IMR-90 (cell line): ENCODE measurements around the gene MEF2C. TPM values are rescaled to one million over a fixed set of nuclear protein-coding genes. Genes with fewer than 3 reads are reported as not detected.

Experiments
- ATAC-seq: fragments of 200-7000 bp; cut with Tn5 transposase; 2 replicates; pipeline ENCODE4 v1.9.1; 2020; ENCODE audit warnings: low read depth, mild to moderate bottlenecking, moderate library complexity
- BruUV-seq: library from RNA; stranded (reverse); fragments of 400-500 nt; replicated peaks from 2 replicates; lab custom pipeline; 2021; lab: Mats Ljungman, UMichigan
- CTCF ChIA-PET: fragments of 300-600 bp; formaldehyde crosslinking; extraction: SDS; loops from one replicate; lab custom pipeline; 2021; ENCODE audit warnings: antibody characterized with exemption; lab: Yijun Ruan, JAX
- POLR2A ChIA-PET: fragments of 300-600 bp; sonication (Branson Sonifier 250); formaldehyde crosslinking; loops from one replicate; lab custom pipeline; 2022; ENCODE audit warnings: antibody characterized with exemption; ENCODE audit not compliant: unreplicated experiment; lab: Charles Lee
- DNase-seq: peaks from one replicate; pipeline ENCODE4 v3.0.0; 2013
- H2AFZ ChIP-seq: replicated peaks from 2 replicates; pipeline ENCODE3; 2013; ENCODE audit warnings: low read length, mild to moderate bottlenecking; ENCODE audit not compliant: poor library complexity
- H2AK5ac ChIP-seq: 2 replicates; pipeline ENCODE4 v1.6.1; 2013; ENCODE audit warnings: low read depth, low read length, inconsistent platforms
- H2AK9ac ChIP-seq: replicated peaks from 2 replicates; pipeline ENCODE3; 2013; ENCODE audit warnings: mild to moderate bottlenecking, low read depth, low read length, moderate library complexity; ENCODE audit not compliant: poor library complexity
- H2BK120ac ChIP-seq: 2 replicates; pipeline ENCODE4 v1.6.1; 2013; ENCODE audit warnings: low read depth, low read length, inconsistent platforms
- H2BK15ac ChIP-seq: 3 replicates; pipeline ENCODE4 v1.6.1; 2013; ENCODE audit warnings: low read depth, low read length, inconsistent platforms
- H2BK20ac ChIP-seq: 2 replicates; pipeline ENCODE4 v1.6.1; 2013; ENCODE audit warnings: low read depth, mild to moderate bottlenecking, inconsistent platforms, low read length, moderate library complexity
- H2BK5ac ChIP-seq: 2 replicates; pipeline ENCODE4 v1.6.1; 2013; ENCODE audit warnings: mild to moderate bottlenecking, low read depth, low read length, inconsistent platforms; ENCODE audit not compliant: poor library complexity, severe bottlenecking
- H3K14ac ChIP-seq: replicated peaks from 2 replicates; pipeline ENCODE4 v1.6.1; 2013; ENCODE audit warnings: low read depth, low read length, inconsistent platforms
- H3K18ac ChIP-seq: 2 replicates; pipeline ENCODE4 v1.6.1; 2013; ENCODE audit warnings: low read depth, low read length, control low read depth
- H3K23ac ChIP-seq: 2 replicates; pipeline ENCODE4 v1.6.1; 2013; ENCODE audit warnings: low read depth, low read length, inconsistent platforms
- H3K27ac ChIP-seq: 2 replicates; pipeline ENCODE4 v1.5.1; 2013; ENCODE audit warnings: mild to moderate bottlenecking, control low read depth, low read length; ENCODE audit not compliant: insufficient read depth
- H3K27me3 ChIP-seq: 2 replicates; pipeline ENCODE4 v1.6.1; 2013; ENCODE audit warnings: low read length; ENCODE audit not compliant: control insufficient read depth, insufficient read depth
- H3K36me3 ChIP-seq: 2 replicates; pipeline ENCODE4 v1.6.1; 2013; ENCODE audit warnings: low read length, mixed read lengths; ENCODE audit not compliant: control insufficient read depth, insufficient read depth
- H3K4ac ChIP-seq: 2 replicates; pipeline ENCODE4 v1.6.1; 2013; ENCODE audit warnings: low read depth, low read length, inconsistent platforms
- H3K4me1 ChIP-seq: 2 replicates; pipeline ENCODE4 v1.6.1; 2013; ENCODE audit warnings: low read length, mixed read lengths; ENCODE audit not compliant: control insufficient read depth, insufficient read depth
- H3K4me2 ChIP-seq: 2 replicates; pipeline ENCODE4 v1.6.1; 2013; ENCODE audit warnings: low read depth, mild to moderate bottlenecking, control low read depth, low read length, moderate library complexity
- H3K4me3 ChIP-seq: 2 replicates; pipeline ENCODE4 v1.5.1; 2013; ENCODE audit warnings: low read depth, mild to moderate bottlenecking, control low read depth, low read length, moderate library complexity; ENCODE audit not compliant: insufficient read depth
- H3K56ac ChIP-seq: 2 replicates; pipeline ENCODE4 v1.6.1; 2013; ENCODE audit warnings: low read length, inconsistent platforms; ENCODE audit not compliant: insufficient read depth; ENCODE audit errors: extremely low read depth
- H3K79me1 ChIP-seq, 2 experiments: 2 replicates each; pipeline ENCODE4 v1.6.1; 2013; ENCODE audit warnings: low read length in 2 of 2, inconsistent platforms in 1 of 2, low read depth in 1 of 2
- H3K9ac ChIP-seq: 2 replicates; pipeline ENCODE4 v1.6.1; 2013; ENCODE audit warnings: low read depth, low read length, control low read depth
- H3K9me1 ChIP-seq: 2 replicates; pipeline ENCODE4 v1.6.1; 2013; ENCODE audit warnings: low read length, inconsistent platforms; ENCODE audit not compliant: insufficient read depth
- H3K9me3 ChIP-seq: 2 replicates; pipeline ENCODE4 v1.6.1; 2013; ENCODE audit warnings: low read length; ENCODE audit not compliant: control insufficient read depth, insufficient read depth
- H4K20me1 ChIP-seq: 2 replicates; pipeline ENCODE4 v1.6.1; 2013; ENCODE audit warnings: low read length, inconsistent platforms; ENCODE audit not compliant: insufficient read depth
- H4K5ac ChIP-seq: 2 replicates; pipeline ENCODE4 v1.6.1; 2013; ENCODE audit warnings: mild to moderate bottlenecking, low read depth, low read length, control low read depth
- H4K8ac ChIP-seq, 2 experiments: 2 replicates each; pipeline ENCODE4 v1.6.1; 2013; ENCODE audit warnings: low read depth in 2 of 2, low read length in 2 of 2, control low read depth in 1 of 2, inconsistent platforms in 1 of 2
- H4K91ac ChIP-seq: 2 replicates; pipeline ENCODE4 v1.6.1; 2013; ENCODE audit warnings: low read depth, low read length, inconsistent platforms; ENCODE audit not compliant: insufficient read depth
- BHLHE40 ChIP-seq: fragments of 150-350 bp; IDR thresholded peaks from 2 replicates; pipeline ENCODE4 v1.6.1; 2016; ENCODE audit warnings: mild to moderate bottlenecking, low read depth, low read length
- CEBPB ChIP-seq: IDR thresholded peaks from 2 replicates; pipeline ENCODE4 v1.6.1; 2012; ENCODE audit warnings: low read depth, low read length, improper control_type of control experiment
- CHD1 ChIP-seq: IDR thresholded peaks from 2 replicates; pipeline ENCODE4 v1.6.1; 2012; ENCODE audit warnings: low read depth, low read length, improper control_type of control experiment
- FOS ChIP-seq: fragments of 150-350 bp; IDR thresholded peaks from 2 replicates; pipeline ENCODE4 v1.6.1; 2016; ENCODE audit warnings: low read depth, low read length
- MAFK ChIP-seq: IDR thresholded peaks from 2 replicates; pipeline ENCODE4 v1.6.1; 2012; ENCODE audit warnings: low read depth, low read length, improper control_type of control experiment
- MAZ ChIP-seq: IDR thresholded peaks from 2 replicates; pipeline ENCODE4 v1.6.1; 2012; ENCODE audit warnings: low read depth, mild to moderate bottlenecking, low read length, improper control_type of control experiment, moderate library complexity, borderline replicate concordance
- MXI1 ChIP-seq: IDR thresholded peaks from 2 replicates; pipeline ENCODE4 v1.6.1; 2012; ENCODE audit warnings: low read depth, mild to moderate bottlenecking, low read length, moderate library complexity, borderline replicate concordance
- NFE2L2 ChIP-seq: fragments of 150-350 bp; IDR thresholded peaks from 2 replicates; pipeline ENCODE4 v1.6.1; 2016; ENCODE audit warnings: low read depth, mild to moderate bottlenecking, low read length
- POLR2A ChIP-seq: IDR thresholded peaks from 2 replicates; pipeline ENCODE4 v1.6.1; 2012; ENCODE audit warnings: mild to moderate bottlenecking, low read depth, low read length
- RAD21 ChIP-seq: IDR thresholded peaks from 2 replicates; pipeline ENCODE4 v1.6.1; 2012; ENCODE audit warnings: low read length, improper control_type of control experiment
- RCOR1 ChIP-seq: IDR thresholded peaks from 2 replicates; pipeline ENCODE4 v1.6.1; 2012; ENCODE audit warnings: mild to moderate bottlenecking, low read length, improper control_type of control experiment; ENCODE audit not compliant: insufficient replicate concordance
- RFX5 ChIP-seq: IDR thresholded peaks from 2 replicates; pipeline ENCODE4 v1.8.0; 2012; ENCODE audit warnings: low read depth, mild to moderate bottlenecking, low read length, moderate library complexity
- SMC3 ChIP-seq: fragments of 150-350 bp; IDR thresholded peaks from 2 replicates; pipeline ENCODE4 v1.6.1; 2016; ENCODE audit warnings: low read depth, mild to moderate bottlenecking, antibody characterized with exemption, low read length, moderate library complexity
- WGBS, 2 experiments: methylation state at CpG; one replicate each; pipeline versions ENCODE4 v1.1.5 to v1.1.7; 2013; ENCODE audit warnings: missing lambda C conversion rate in 2 of 2; ENCODE audit not compliant: insufficient read length in 1 of 2; ENCODE audit errors: extremely low coverage in 2 of 2; 5-methylcytosine and 5-hydroxymethylcytosine counted together
- dilution Hi-C: fragments of 300-500 bp; cut with HindIII; formaldehyde crosslinking; loops from one replicate; pipeline ENCODE4 v1.14.3; 2018; ENCODE audit warnings: low sequenced_read_pairs; ENCODE audit not compliant: unreplicated experiment
- in situ Hi-C: fragments of 300-500 bp; cut with MboI; formaldehyde crosslinking; loops from 3 replicates; pipeline ENCODE4 v1.14.3; 2019; ENCODE audit warnings: low sequenced_read_pairs, inconsistent platforms, mixed read lengths
- intact Hi-C: fragments of 100-400 bp; cut with micrococcal nuclease; formaldehyde crosslinking; loops from 2 replicates; pipeline ENCODE4 v1.10.0; 2022
- polyA plus RNA-seq, 3 experiments: library from polyadenylated mRNA; depleted of rRNA; stranded (reverse); fragments of >200 nt; gene quantifications; 2 replicates each; pipeline ENCODE4 v1.2.3, GENCODE V29; 2012; ENCODE audit warnings: low replicate concordance in 1 of 3
- total RNA-seq: library from RNA; depleted of rRNA; stranded (reverse); fragments of >200 nt; gene quantifications from 2 replicates; pipeline ENCODE4 v1.2.3, GENCODE V29; 2012
- TF ChIP-seq, protein P1 (sequence below): fragments of 150-350 bp; IDR thresholded peaks from 2 replicates; pipeline ENCODE4 v1.6.1; 2016; ENCODE audit warnings: low read depth, mild to moderate bottlenecking, low read length, moderate library complexity, borderline replicate concordance
- TF ChIP-seq, protein P2 (sequence below): conservative IDR thresholded peaks from 2 replicates; pipeline ENCODE4 v1.5.1; 2012; ENCODE audit warnings: mild to moderate bottlenecking, low read depth, low read length, improper control_type of control experiment
- TF ChIP-seq, protein P3 (sequence below): fragments of 150-350 bp; IDR thresholded peaks from 2 replicates; pipeline ENCODE4 v1.6.1; 2017; ENCODE audit warnings: mild to moderate bottlenecking, antibody characterized with exemption, low read length, low read depth

The MEF2C gene
- total and polyA plus RNA-seq, 2 of the 4 experiments (the other 2 are of a cell fraction): 1.5 to 6.8 TPM

DNA sequence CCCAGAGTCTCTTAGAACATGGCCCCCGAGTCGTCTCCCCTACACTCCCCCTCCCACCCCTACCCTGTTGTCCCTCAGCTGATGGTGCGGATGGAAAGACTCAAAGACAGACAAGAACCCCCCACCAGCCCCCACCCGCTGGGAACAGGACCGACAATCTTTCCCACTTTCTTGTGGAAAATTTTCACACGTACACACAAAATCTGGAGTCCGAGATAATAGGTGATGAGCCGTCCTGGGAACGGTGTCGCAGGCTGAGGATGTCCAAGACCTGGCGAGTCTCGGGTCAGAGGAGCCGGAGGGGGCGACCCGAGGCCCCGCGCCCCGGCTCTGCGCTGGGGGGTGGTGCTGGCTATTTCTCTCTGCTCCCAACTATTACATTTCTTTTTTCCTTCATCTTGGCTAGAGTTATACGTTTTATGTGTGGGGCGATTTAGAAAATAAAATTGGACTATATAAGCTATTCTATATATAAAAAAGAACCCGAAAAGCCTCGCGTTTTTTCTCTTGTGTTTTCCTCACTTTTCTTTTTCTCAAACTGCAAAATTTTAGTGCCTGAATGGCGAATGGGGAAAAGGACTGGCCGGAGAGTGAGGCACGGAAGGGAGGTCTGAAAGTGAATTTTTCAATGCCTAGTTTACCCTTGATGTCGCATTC is 188.8 kb downstream of the MEF2C start:
- Histone ChIP-seq H3K9ac (no peak overlapping the region), H3K36me3 (no peaks in the 10 kb centered on the region), H3K4me1 (peaks cover 3% of the 10 kb centered on the region; the same call in 1 of the 2 replicates), H2BK20ac (no peak overlapping the region), H4K20me1 (no peaks in the 10 kb centered on the region), H3K27ac (no peak overlapping the region), H3K9me1 (no peaks in the 10 kb centered on the region), H3K9me3 (no peaks in the 10 kb centered on the region), H4K5ac (no peak overlapping the region), H2AFZ (no peak overlapping the region), H3K23ac (no peak overlapping the region), H3K4me3 (no peak overlapping the region), H3K14ac (no peak overlapping the region), H3K4ac (no peak overlapping the region), H4K8ac (no peak overlapping the region), H2BK120ac (no peak overlapping the region), H3K56ac (no peak overlapping the region), H3K18ac (no peak overlapping the region), H4K91ac (no peak overlapping the region), H3K27me3 (peaks cover 66% of the 10 kb centered on the region), H2AK5ac (no peak overlapping the region), H2AK9ac (no peak overlapping the region), H2BK15ac (no peak overlapping the region), H3K4me2 (no peak overlapping the region), H2BK5ac (no peak overlapping the region), H3K79me1 (no peaks in the 10 kb centered on the region)
- dilution Hi-C loops (no loop called here), intact Hi-C loops (loop anchor here (5.0 kb wide), 1 partner anchor 1272 kb away; no protein-coding TSS in a partner anchor), in situ Hi-C loops (no loop called here)
- WGBS, 2 experiments: no CpG with 5 or more reads among the region's 28 CpGs
- ChIA-PET CTCF (no interaction called here), POLR2A (no interaction called here)
- DNase-seq (no peak), ATAC-seq (no peak)
- TF ChIP-seq MXI1: no peak
- TF ChIP-seq CHD1: no peak
- TF ChIP-seq MAZ: no peak
- TF ChIP-seq MAFK: no peak
- no peak for TF ChIP-seq CEBPB
- TF ChIP-seq POLR2A: no peak
- no peak for TF ChIP-seq RAD21
- TF ChIP-seq, protein P1, sequence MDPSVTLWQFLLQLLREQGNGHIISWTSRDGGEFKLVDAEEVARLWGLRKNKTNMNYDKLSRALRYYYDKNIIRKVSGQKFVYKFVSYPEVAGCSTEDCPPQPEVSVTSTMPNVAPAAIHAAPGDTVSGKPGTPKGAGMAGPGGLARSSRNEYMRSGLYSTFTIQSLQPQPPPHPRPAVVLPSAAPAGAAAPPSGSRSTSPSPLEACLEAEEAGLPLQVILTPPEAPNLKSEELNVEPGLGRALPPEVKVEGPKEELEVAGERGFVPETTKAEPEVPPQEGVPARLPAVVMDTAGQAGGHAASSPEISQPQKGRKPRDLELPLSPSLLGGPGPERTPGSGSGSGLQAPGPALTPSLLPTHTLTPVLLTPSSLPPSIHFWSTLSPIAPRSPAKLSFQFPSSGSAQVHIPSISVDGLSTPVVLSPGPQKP: no peak
- TF ChIP-seq RCOR1: no peak
- TF ChIP-seq, protein P2, sequence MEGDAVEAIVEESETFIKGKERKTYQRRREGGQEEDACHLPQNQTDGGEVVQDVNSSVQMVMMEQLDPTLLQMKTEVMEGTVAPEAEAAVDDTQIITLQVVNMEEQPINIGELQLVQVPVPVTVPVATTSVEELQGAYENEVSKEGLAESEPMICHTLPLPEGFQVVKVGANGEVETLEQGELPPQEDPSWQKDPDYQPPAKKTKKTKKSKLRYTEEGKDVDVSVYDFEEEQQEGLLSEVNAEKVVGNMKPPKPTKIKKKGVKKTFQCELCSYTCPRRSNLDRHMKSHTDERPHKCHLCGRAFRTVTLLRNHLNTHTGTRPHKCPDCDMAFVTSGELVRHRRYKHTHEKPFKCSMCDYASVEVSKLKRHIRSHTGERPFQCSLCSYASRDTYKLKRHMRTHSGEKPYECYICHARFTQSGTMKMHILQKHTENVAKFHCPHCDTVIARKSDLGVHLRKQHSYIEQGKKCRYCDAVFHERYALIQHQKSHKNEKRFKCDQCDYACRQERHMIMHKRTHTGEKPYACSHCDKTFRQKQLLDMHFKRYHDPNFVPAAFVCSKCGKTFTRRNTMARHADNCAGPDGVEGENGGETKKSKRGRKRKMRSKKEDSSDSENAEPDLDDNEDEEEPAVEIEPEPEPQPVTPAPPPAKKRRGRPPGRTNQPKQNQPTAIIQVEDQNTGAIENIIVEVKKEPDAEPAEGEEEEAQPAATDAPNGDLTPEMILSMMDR: no peak
- no peak for TF ChIP-seq SMC3
- TF ChIP-seq FOS: no peak
- no peak for TF ChIP-seq BHLHE40
- TF ChIP-seq, protein P3, sequence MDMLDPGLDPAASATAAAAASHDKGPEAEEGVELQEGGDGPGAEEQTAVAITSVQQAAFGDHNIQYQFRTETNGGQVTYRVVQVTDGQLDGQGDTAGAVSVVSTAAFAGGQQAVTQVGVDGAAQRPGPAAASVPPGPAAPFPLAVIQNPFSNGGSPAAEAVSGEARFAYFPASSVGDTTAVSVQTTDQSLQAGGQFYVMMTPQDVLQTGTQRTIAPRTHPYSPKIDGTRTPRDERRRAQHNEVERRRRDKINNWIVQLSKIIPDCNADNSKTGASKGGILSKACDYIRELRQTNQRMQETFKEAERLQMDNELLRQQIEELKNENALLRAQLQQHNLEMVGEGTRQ: no peak
- no peak for TF ChIP-seq NFE2L2
- no peak for TF ChIP-seq RFX5
- no TSS peak for BruUV-seq
